ENCODE data around the gene TEX44.
A peak's percentile ranks its signal among the peaks of the same experiment; 100 is the strongest.
"Not testable (repeated sequence)": the region's sequence is repeated elsewhere in the genome, so short reads cannot be mapped to it uniquely, and the experiment has no call there.

The TEX44 gene

GRCh38 chr2:231571661-231572191 is 20.9 kb upstream of the TEX44 start:
- no peak for DNase-seq (ENCODE audit: low read depth in 2 of 2)

- DNase-seq (ENCODE audit: low read depth in 2 of 2) = no peak
Measured at GRCh38 chr2:231573096-231573495, 19.6 kb upstream of the TEX44 start.

- DNase-seq (ENCODE audit: low read depth in 2 of 2) = no peak
Measured at GRCh38 chr2:231573698-231574421, 18.8 kb upstream of the TEX44 start.

- DNase-seq (ENCODE audit: low read depth in 2 of 2) = no peak
Measured at GRCh38 chr2:231575612-231576256, 16.9 kb upstream of the TEX44 start.

DNA sequence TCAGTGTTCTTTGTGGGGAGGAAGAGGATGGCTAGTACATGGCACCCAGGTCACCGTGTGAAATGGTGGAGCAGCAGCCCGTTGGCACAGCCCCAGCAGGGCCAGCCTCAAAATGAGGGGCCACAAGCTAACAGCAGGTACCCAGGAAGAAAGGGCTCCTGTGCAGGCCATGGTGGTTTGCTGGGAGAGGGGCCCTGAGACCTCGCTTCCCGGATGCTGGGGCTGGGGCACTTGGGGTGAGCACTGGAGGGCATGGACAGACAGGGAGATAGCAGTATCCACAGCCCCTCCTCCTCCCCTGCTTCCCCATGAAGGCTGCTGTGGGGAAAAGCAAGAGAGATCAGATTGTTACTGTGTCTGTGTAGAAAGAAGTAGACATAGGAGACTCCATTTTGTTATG is 16.2 kb upstream of the TEX44 start:
- no peak for DNase-seq (ENCODE audit: low read depth in 2 of 2)

GRCh38 chr2:231578655-231579054 is 14.0 kb upstream of the TEX44 start:
- not testable (repeated sequence) for DNase-seq (ENCODE audit: low read depth in 2 of 2)

- no peak for DNase-seq (ENCODE audit: low read depth in 2 of 2)
Measured at GRCh38 chr2:231579560-231579959, 13.1 kb upstream of the TEX44 start.

DNA sequence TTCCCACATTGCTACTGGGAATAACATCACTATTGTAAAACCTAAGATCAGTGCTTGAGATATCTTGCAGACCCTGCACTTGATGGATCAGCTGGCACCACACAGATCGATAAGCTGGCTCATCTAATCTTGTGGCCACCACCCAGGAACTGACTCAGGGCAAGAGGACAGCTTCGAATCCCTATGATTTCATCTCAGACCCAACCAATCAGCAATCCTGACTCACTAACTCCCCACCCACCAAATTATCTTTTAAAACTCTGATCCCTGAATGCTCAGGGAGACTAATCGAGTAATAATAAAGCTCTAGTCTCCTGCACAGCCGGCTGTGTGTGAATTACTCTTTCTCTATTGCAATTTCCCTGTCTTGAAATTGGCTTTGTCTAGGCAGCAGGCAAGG is 11.3 kb upstream of the TEX44 start:
- no peak for DNase-seq (ENCODE audit: low read depth in 2 of 2)

DNA sequence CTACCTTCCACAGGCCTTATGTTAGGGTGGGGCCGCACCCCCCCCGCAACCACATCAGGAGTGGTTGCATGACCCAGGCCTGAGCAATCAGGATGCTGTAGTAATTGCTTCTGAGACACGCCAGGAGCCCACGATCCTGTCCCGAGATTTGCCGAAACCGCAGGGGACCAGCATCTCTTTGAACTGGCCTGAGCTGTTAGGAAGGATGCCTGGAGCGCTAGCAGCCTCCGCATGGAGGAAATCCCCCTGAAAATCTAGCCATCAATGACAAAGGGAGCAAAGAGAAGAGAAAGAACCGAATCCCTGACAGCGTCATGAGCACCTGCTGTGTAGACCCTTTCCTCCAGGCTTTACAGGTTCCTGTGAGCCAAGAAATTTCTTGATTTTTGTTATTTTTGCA is 8.7 kb upstream of the TEX44 start:
- DNase-seq (ENCODE audit: low read depth in 2 of 2) = no peak

GRCh38 chr2:231587744-231588143 is 4.9 kb upstream of the TEX44 start:
- DNase-seq (ENCODE audit: low read depth in 2 of 2) = not testable (repeated sequence)

DNA sequence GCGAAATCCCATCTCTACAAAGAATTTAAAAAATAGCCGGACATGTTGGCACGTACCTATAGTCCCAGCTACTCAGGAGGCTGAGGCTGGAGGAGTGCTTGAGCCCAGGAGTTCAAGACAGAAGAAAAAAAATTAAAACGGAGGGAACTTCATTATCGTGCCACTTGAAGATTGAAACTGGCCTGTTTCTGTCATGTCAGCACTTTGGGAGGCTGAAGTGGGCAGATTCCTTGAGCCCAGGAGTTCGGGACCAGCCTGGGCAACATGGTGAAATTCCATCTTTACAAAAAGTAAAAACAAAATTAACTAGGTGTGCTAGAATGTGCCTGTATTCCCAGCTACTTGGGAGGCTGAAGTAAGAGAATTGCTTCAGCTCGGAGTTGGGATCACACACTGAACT is 3.0 kb upstream of the TEX44 start:
- DNase-seq (ENCODE audit: low read depth in 2 of 2) = no peak

GRCh38 chr2:231590614-231591013 is 2.0 kb upstream of the TEX44 start:
- no peak for DNase-seq (ENCODE audit: low read depth in 2 of 2)

DNA sequence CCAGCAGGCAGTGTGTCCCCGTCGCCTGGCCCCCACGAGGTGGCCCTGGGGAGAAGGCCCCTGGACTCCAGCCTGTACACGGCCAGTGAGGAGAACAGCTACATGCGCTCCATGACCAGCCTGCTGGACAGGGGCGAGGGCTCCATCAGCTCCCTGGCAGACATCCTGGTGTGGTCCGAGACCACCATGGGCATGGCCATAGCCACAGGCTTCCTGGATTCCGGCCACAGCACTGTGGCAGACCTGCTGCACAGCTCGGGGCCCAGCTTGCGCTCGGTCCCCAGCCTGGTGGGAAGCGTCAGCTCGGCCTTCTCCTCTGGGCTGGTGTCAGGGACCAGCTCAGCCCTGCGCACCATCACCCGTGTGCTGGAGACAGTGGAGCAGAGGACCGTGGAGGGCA is 1.0 kb downstream of the TEX44 start:
- DNase-seq (ENCODE audit: low read depth in 2 of 2) = no peak

GRCh38 chr2:231597014-231597611 is 4.4 kb downstream of the TEX44 start:
- DNase-seq (ENCODE audit: low read depth in 2 of 2) = no peak

GRCh38 chr2:231597627-231598026 is 5.0 kb downstream of the TEX44 start:
- DNase-seq (ENCODE audit: low read depth in 2 of 2) = no peak

DNA sequence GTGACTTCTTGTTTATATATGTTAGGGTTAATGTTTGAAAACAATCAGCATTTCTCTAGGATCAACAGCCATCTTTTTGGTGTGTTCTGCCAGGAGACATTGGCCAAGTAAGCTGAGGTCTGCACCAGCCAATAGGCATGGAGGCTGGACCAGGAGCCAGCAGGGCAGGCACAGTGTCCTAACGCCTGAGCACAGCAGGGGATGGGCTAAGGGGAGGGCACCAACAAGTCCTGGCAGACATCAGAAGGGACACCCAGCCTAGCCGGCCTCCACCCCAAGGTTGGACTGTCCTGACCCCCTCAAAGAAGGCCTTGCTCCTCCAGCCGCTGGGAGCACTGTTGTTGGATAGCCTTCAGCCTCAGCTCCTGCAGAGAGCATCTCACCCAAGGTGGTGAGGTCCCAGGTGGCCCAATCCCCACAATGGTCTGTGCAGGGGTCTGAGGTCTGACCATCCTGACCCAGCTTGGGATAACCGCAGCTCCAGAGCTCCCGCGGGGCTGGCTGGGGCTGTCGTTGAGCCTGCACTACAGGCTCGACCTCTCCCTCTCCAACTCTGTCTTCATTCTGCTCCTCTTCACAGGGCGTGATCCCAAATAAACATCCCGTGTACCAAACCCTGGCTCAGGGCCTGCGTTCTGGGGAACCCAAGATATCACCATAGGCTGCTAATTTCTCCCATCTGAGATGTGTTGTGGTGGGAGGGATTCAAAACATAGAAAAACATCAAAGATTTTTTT is 8.1 kb downstream of the TEX44 start:
- DNase-seq (ENCODE audit: low read depth in 2 of 2) = no peak

DNA sequence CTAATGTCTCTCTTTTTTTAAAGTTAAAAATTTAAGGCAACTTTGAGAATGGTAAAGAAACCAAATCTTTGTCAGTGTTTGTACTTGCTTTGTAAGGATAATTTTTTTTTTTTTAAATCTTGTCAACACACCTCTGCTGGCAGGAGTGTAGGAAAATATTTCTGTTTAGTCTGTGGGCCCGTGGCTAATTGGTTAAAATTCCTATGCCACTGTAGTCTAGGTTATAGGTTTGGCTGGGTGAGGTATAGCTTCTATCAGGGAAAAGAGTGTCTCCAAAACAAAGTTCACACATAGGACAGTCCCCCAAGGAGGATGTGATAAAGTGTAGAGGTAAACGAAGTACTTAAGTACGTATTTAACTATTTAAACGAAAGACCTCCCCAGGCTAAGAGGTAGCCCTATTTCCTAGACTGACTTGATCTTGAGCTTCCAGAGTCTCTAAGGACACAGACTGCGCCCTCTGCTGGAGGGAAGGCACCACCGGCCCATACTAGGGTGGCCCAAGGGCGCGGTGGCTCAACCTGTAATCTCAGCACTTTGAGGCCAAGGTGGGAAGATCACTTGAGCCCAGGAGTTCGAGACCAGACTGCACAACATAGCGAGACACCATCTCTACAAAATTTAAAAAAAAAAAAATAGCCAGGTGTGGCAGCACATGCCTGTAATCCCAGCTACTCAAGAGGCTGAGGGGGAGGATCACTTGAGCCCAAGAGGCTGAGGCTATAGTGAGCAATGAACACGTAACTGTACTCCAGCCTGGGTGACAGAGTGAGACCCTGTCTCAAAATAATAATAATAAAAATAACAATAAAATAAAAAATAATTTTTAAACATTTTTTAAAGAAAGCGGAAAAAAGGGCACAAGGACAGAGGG is 8.9 kb downstream of the TEX44 start:
- peak; percentile 39 to 60 for DNase-seq (ENCODE audit: low read depth in 2 of 2)

GRCh38 chr2:231602859-231603467 is 10.3 kb downstream of the TEX44 start:
- no peak for DNase-seq (ENCODE audit: low read depth in 2 of 2)

DNA sequence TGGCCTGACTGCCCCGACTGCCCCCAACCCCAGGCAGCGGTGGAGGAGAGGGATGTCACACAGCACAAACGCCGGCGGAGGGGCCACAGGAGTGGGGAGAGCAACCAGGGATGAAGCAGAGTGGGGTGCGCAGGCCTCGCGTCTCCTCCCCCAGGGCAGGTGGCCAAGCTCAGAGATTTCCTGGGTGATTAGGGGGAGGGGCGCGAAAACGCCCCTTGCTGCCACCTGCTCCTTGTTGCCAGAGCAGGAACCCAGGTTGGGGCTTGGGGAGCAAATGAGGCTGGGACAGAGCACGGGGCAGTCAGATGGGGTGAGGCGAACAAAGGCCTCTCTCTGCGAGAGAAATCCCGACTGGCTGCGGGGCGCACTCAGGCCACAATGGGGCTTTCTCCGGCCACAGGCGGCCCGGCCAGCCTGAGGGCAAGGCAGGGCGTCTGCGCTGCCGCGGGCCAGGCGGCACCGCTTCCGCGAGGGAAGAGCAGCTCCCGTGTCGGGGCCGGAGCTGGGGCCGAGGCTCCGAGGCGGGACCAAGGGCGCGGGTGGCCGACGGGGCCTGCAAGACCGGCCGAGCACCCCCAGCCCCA is 11.5 kb downstream of the TEX44 start:
- DNase-seq (ENCODE audit: low read depth in 2 of 2) = no peak
